VCaP (cell line): ENCODE data around the gene ACIN1.

Experiments
- H3K27ac ChIP-seq: fragments of 450-650 bp; 2 replicates; pipeline ENCODE4 v1.5.1; 2017
- CTCF ChIP-seq: fragments of 450-650 bp; conservative IDR thresholded peaks from 2 replicates; pipeline ENCODE4 v1.5.1; 2017; ENCODE audit warnings: mild to moderate bottlenecking, moderate library complexity

Gene ACIN1

GRCh38 chr14:23066855-23067744, 27.8 kb downstream of the ACIN1 start:
- H3K27ac ChIP-seq: no peak overlapping the region
- no peak for TF ChIP-seq CTCF

- H3K27ac ChIP-seq: no peak overlapping the region
Observed at GRCh38 chr14:23066368-23066767, 28.6 kb downstream of the ACIN1 start.

GRCh38 chr14:23063601-23064000, 31.3 kb downstream of the ACIN1 start:
- no peak overlapping the region for H3K27ac ChIP-seq
- no peak for TF ChIP-seq CTCF

More at GRCh38 chr14:23066368-23066767, 28.6 kb downstream of the ACIN1 start:
- TF ChIP-seq CTCF: no peak

GRCh38 chr14:23062002-23062401, 32.9 kb downstream of the ACIN1 start:
- no peak overlapping the region for H3K27ac ChIP-seq
- no peak for TF ChIP-seq CTCF

GRCh38 chr14:23060536-23061260, 34.2 kb downstream of the ACIN1 start:
- H3K27ac ChIP-seq: no peak overlapping the region
- TF ChIP-seq CTCF: no peak

GRCh38 chr14:23058654-23059504, 36.1 kb downstream of the ACIN1 start:
- TF ChIP-seq CTCF: no peak
- H3K27ac ChIP-seq: peak overlapping the region; percentile 74
